Karpas-422 (cell line): Measurements from ENCODE around the gene LRP1B. TPM values are rescaled to one million over a fixed set of nuclear protein-coding genes. Genes with fewer than 3 reads are reported as not detected.

Source experiments
- DNase-seq: peaks from one replicate; pipeline ENCODE4 v3.0.0-alpha.2; 2015
- H2AFZ ChIP-seq: fragments of 200-600 bp; sonication (generic); 2 replicates; pipeline ENCODE4 v1.6.1; 2014; ENCODE audit warnings: antibody characterized with exemption, low read length, mixed read lengths
- H3K27ac ChIP-seq: fragments of 200-600 bp; sonication (generic); 2 replicates; pipeline ENCODE4 v1.5.1; 2014; ENCODE audit warnings: mild to moderate bottlenecking, low read length, moderate library complexity
- H3K27me3 ChIP-seq: fragments of 200-600 bp; sonication (generic); 2 replicates; pipeline ENCODE4 v1.6.1; 2014; ENCODE audit warnings: low read length, mixed read lengths
- H3K36me3 ChIP-seq: fragments of 200-600 bp; sonication (generic); 2 replicates; pipeline ENCODE4 v1.6.1; 2014; ENCODE audit warnings: low read length, mixed read lengths; ENCODE audit not compliant: insufficient read depth
- H3K4me1 ChIP-seq: fragments of 200-600 bp; sonication (generic); 2 replicates; pipeline ENCODE4 v1.6.1; 2014; ENCODE audit warnings: mild to moderate bottlenecking, low read length, mixed read lengths
- H3K4me2 ChIP-seq: fragments of 200-600 bp; sonication (generic); 2 replicates; pipeline ENCODE4 v1.6.1; 2014; ENCODE audit warnings: low read length, low read depth, mild to moderate bottlenecking; ENCODE audit not compliant: poor library complexity, severe bottlenecking
- H3K4me3 ChIP-seq: fragments of 200-600 bp; sonication (generic); 2 replicates; pipeline ENCODE4 v1.5.1; 2014; ENCODE audit warnings: mild to moderate bottlenecking, antibody characterized with exemption, low read length, mixed read lengths
- H3K79me2 ChIP-seq: fragments of 200-600 bp; sonication (generic); 2 replicates; pipeline ENCODE4 v1.6.1; 2014; ENCODE audit warnings: mild to moderate bottlenecking, low read length, mixed read lengths
- H3K9ac ChIP-seq: fragments of 200-600 bp; sonication (generic); 2 replicates; pipeline ENCODE4 v1.6.0; 2014; ENCODE audit warnings: low read length
- H3K9me2 ChIP-seq: fragments of 200-600 bp; sonication (generic), shearing (Covaris generic); replicated peaks from 2 replicates; pipeline ENCODE4 v1.6.0; 2014; ENCODE audit warnings: mild to moderate bottlenecking, low read length, moderate library complexity; ENCODE audit not compliant: insufficient read depth
- H3K9me3 ChIP-seq: fragments of 300-700, 200-600 bp; sonication (generic); 2 replicates; pipeline ENCODE4 v1.6.1; 2014; ENCODE audit warnings: low read length, mixed read lengths
- H4K20me1 ChIP-seq: fragments of 200-600 bp; sonication (generic); 2 replicates; pipeline ENCODE4 v1.6.1; 2014; ENCODE audit warnings: mild to moderate bottlenecking, antibody characterized with exemption, low read length, low read depth; ENCODE audit not compliant: insufficient read depth
- total RNA-seq: library from RNA; depleted of rRNA; stranded (reverse); fragments of >200 nt; shearing (Covaris generic); gene quantifications from 2 replicates; pipeline ENCODE4 v1.2.3, GENCODE V29; 2014; ENCODE audit warnings: low replicate concordance

Gene LRP1B
- total RNA-seq, 1 experiment from 2014 or later, result not detected

DNA sequence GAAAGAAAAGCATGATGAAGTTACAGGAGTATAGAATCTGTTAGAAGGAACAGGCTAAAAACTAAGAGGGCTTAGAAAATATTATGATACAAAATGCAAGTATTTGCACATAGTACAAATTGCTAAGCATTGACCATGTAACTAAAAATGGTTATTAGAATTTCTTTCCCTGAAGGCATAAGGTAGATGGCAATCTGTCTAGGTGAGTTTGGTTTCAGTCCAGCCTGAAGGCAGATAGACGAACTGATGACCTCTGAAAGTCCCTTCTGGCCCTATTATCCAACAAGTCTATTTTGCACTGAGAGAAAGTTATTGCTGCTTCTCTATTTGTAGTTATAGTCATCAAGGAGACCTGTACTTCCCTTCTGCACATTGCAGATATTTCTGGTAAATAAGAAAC lies 663.5 kb downstream of the LRP1B start:
- H2AFZ ChIP-seq, result no peak overlapping the region
- DNase-seq, result no peak

GRCh38 chr2:141464995-141465394 lies 665.8 kb downstream of the LRP1B start:
- H3K27ac ChIP-seq, result no peak overlapping the region
- no peak overlapping the region for H3K9ac ChIP-seq
- DNase-seq, result no peak
- H4K20me1 ChIP-seq, result no peaks in the 10 kb centered on the region
- no peaks in the 10 kb centered on the region for H3K27me3 ChIP-seq
- H3K9me2 ChIP-seq, result no peaks in the 10 kb centered on the region
- H3K36me3 ChIP-seq, result no peaks in the 10 kb centered on the region
- no peaks in the 10 kb centered on the region for H3K79me2 ChIP-seq
- peaks cover 3% of the 10 kb centered on the region for H3K9me3 ChIP-seq
- no peaks in the 10 kb centered on the region for H3K4me1 ChIP-seq
- H2AFZ ChIP-seq, result no peak overlapping the region
- H3K4me3 ChIP-seq, result no peak overlapping the region
- H3K4me2 ChIP-seq, result no peak overlapping the region

More for the DNA sequence above, 663.5 kb downstream of the LRP1B start:
- Histone ChIP-seq H3K4me3 (no peak overlapping the region), H3K4me1 (no peaks in the 10 kb centered on the region), H3K27ac (no peak overlapping the region), H3K36me3 (no peaks in the 10 kb centered on the region), H3K9me2 (no peaks in the 10 kb centered on the region), H3K9ac (no peak overlapping the region), H3K27me3 (no peaks in the 10 kb centered on the region), H3K4me2 (no peak overlapping the region), H4K20me1 (no peaks in the 10 kb centered on the region), H3K79me2 (no peaks in the 10 kb centered on the region), H3K9me3 (peaks cover 12% of the 10 kb centered on the region)

GRCh38 chr2:141458351-141458750 lies 672.5 kb downstream of the LRP1B start:
- Histone ChIP-seq H3K9ac (no peak overlapping the region), H3K4me2 (no peak overlapping the region), H3K36me3 (no peaks in the 10 kb centered on the region), H3K9me2 (no peaks in the 10 kb centered on the region), H3K27ac (no peak overlapping the region), H3K27me3 (no peaks in the 10 kb centered on the region), H3K4me1 (no peaks in the 10 kb centered on the region), H3K4me3 (no peak overlapping the region), H4K20me1 (no peaks in the 10 kb centered on the region), H3K9me3 (peaks cover 11% of the 10 kb centered on the region), H2AFZ (no peak overlapping the region), H3K79me2 (no peaks in the 10 kb centered on the region)
- no peak for DNase-seq

- Histone ChIP-seq H3K27ac (no peak overlapping the region), H3K36me3 (no peaks in the 10 kb centered on the region), H3K4me3 (no peak overlapping the region), H3K9me2 (no peaks in the 10 kb centered on the region), H3K79me2 (no peaks in the 10 kb centered on the region), H3K27me3 (no peaks in the 10 kb centered on the region), H3K4me1 (no peaks in the 10 kb centered on the region), H3K4me2 (no peak overlapping the region), H2AFZ (no peak overlapping the region), H4K20me1 (no peaks in the 10 kb centered on the region), H3K9me3 (peaks cover 19% of the 10 kb centered on the region), H3K9ac (no peak overlapping the region)
- no peak for DNase-seq
Observed at GRCh38 chr2:141455877-141456276, 674.9 kb downstream of the LRP1B start.

- no peaks in the 10 kb centered on the region for H3K79me2 ChIP-seq
- no peak overlapping the region for H3K27ac ChIP-seq
- H3K27me3 ChIP-seq, result no peaks in the 10 kb centered on the region
- H4K20me1 ChIP-seq, result no peaks in the 10 kb centered on the region
- no peak overlapping the region for H2AFZ ChIP-seq
- H3K9me2 ChIP-seq, result no peaks in the 10 kb centered on the region
- no peaks in the 10 kb centered on the region for H3K36me3 ChIP-seq
- no peak for DNase-seq
- H3K4me1 ChIP-seq, result no peaks in the 10 kb centered on the region
- H3K9ac ChIP-seq, result no peak overlapping the region
- no peak overlapping the region for H3K4me2 ChIP-seq
- H3K9me3 ChIP-seq, result peaks cover 21% of the 10 kb centered on the region
- H3K4me3 ChIP-seq, result no peak overlapping the region
Observed at GRCh38 chr2:141455211-141455826, 675.5 kb downstream of the LRP1B start.

- Histone ChIP-seq H3K9ac (no peak overlapping the region), H3K9me3 (peaks cover 15% of the 10 kb centered on the region), H3K27ac (no peak overlapping the region), H3K4me3 (no peak overlapping the region), H2AFZ (no peak overlapping the region), H3K9me2 (no peaks in the 10 kb centered on the region), H3K36me3 (no peaks in the 10 kb centered on the region), H3K4me1 (no peaks in the 10 kb centered on the region), H4K20me1 (no peaks in the 10 kb centered on the region), H3K27me3 (no peaks in the 10 kb centered on the region), H3K79me2 (no peaks in the 10 kb centered on the region), H3K4me2 (no peak overlapping the region)
- DNase-seq, result no peak
Observed at GRCh38 chr2:141440072-141440635, 690.7 kb downstream of the LRP1B start.

DNA sequence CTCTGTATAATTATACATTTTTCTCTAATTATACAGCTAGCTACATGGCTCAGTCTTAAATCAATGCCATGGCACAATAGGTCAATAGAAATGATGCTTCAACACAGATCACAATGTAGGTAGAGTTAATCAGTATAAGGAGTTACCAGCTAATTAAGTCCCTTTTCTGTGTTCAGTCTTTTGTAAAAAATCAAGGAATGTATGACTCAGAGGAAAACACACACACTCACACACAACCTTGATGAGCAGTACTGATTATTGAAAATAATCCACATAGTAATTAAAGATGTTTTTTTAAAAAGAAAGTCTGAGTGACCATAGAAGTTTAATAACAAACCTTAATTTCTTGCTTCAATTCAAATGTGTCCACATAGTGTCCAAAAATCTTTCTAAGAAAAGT lies 691.3 kb downstream of the LRP1B start:
- H3K4me3 ChIP-seq, result no peak overlapping the region
- no peaks in the 10 kb centered on the region for H4K20me1 ChIP-seq
- no peak overlapping the region for H3K27ac ChIP-seq
- H3K79me2 ChIP-seq, result no peaks in the 10 kb centered on the region
- H3K36me3 ChIP-seq, result no peaks in the 10 kb centered on the region
- DNase-seq, result no peak
- H3K4me1 ChIP-seq, result no peaks in the 10 kb centered on the region
- no peak overlapping the region for H3K4me2 ChIP-seq
- H3K27me3 ChIP-seq, result no peaks in the 10 kb centered on the region
- H2AFZ ChIP-seq, result no peak overlapping the region
- peaks cover 15% of the 10 kb centered on the region for H3K9me3 ChIP-seq
- no peaks in the 10 kb centered on the region for H3K9me2 ChIP-seq
- H3K9ac ChIP-seq, result no peak overlapping the region

- Histone ChIP-seq H3K4me1 (no peaks in the 10 kb centered on the region), H3K9me2 (no peaks in the 10 kb centered on the region), H4K20me1 (no peaks in the 10 kb centered on the region), H3K9me3 (peaks cover 19% of the 10 kb centered on the region), H2AFZ (no peak overlapping the region), H3K27ac (no peak overlapping the region), H3K9ac (no peak overlapping the region), H3K79me2 (no peaks in the 10 kb centered on the region), H3K27me3 (no peaks in the 10 kb centered on the region), H3K4me3 (no peak overlapping the region), H3K4me2 (no peak overlapping the region), H3K36me3 (no peaks in the 10 kb centered on the region)
- no peak for DNase-seq
Observed at GRCh38 chr2:141438536-141438935, 692.3 kb downstream of the LRP1B start.
